Ovary (tissue), 3 donors: ENCODE data around the gene JMJD7.

Experiments used
- POLR2A ChIP-seq: fragments of 450-650 bp; IDR thresholded peaks from one replicate; pipeline ENCODE4 v1.6.1; 2017; ENCODE audit warnings: antibody characterized with exemption, mild to moderate bottlenecking, moderate library complexity
- TF ChIP-seq, protein P1 (sequence below), 3 donors: fragments of 450-650 bp in 2 of 3; fragments of 200-600 bp in 1 of 3; IDR thresholded peaks; one replicate each; pipeline versions ENCODE4 v1.5.1 to v1.8.0; 2016 to 2022; ENCODE audit warnings: antibody characterized with exemption in 3 of 3, mild to moderate bottlenecking in 1 of 3
- donor health status: DM: no; HTN: no; CAD: no.

DNA sequence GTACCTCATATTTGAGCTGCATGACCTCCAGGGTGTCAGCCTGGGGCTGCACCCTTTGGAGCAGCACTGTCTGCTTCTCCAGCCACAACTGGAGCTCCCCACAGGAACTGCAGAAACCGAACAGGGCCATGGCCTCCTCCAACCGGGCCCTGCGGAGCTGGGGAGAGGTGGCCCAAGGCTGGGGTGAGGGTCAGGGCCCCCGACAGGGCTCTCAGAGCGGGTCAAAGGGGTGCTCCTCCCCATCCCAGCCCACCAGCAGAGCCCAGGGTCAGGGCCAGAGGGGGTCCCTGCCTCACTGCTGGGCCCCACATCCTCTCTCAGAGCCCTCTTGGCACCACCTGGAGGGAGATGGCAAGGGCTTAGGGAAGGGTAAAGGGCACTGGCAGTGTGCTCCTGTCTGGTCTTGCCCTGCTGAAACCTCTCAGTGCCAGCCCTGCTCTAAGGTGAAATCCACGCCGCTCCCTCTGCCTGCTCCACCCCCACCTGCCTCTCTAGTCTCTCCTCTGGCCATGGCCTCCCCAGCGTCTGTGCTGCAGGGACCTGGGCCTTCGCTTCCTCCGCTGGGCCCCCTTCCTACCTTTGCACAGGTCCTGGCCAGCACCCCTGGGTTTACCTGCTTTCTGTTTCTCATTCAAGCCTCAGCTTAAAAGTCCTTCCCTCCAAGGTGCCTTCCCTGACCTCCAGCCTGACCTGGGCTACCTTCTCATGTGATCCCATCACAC lies 52.4 kb downstream of the JMJD7 start:
- TF ChIP-seq, protein P1, sequence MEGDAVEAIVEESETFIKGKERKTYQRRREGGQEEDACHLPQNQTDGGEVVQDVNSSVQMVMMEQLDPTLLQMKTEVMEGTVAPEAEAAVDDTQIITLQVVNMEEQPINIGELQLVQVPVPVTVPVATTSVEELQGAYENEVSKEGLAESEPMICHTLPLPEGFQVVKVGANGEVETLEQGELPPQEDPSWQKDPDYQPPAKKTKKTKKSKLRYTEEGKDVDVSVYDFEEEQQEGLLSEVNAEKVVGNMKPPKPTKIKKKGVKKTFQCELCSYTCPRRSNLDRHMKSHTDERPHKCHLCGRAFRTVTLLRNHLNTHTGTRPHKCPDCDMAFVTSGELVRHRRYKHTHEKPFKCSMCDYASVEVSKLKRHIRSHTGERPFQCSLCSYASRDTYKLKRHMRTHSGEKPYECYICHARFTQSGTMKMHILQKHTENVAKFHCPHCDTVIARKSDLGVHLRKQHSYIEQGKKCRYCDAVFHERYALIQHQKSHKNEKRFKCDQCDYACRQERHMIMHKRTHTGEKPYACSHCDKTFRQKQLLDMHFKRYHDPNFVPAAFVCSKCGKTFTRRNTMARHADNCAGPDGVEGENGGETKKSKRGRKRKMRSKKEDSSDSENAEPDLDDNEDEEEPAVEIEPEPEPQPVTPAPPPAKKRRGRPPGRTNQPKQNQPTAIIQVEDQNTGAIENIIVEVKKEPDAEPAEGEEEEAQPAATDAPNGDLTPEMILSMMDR (IDR thresholded peaks at IDR 0.05): no peak
- no peak for TF ChIP-seq POLR2A
